Measurements from ENCODE around the gene SCAMP5.

- TF ChIP-seq CTCF (IDR thresholded peaks at IDR 0.05; ENCODE audit: low read length): no peak
- TF ChIP-seq EZH2phosphoT487 (IDR thresholded peaks at IDR 0.05; ENCODE audit: low read length): no peak
- TF ChIP-seq EZH2 (optimal IDR thresholded peaks at IDR 0.05; ENCODE audit: low read depth, low read length): no peak
Measured at GRCh38 chr15:74962219-74962618, 33.1 kb upstream of the SCAMP5 start.
